GM10248 (cell line): Measurements from ENCODE around the gene ATP7A.
"Not testable (repeated sequence)": the region's sequence is repeated elsewhere in the genome, so short reads cannot be mapped to it uniquely, and the experiment has no call there.

Experiments
- CTCF ChIA-PET: fragments of 300-600 bp; sonication (Branson Sonifier 250); formaldehyde crosslinking; extraction: SDS; loops from one replicate; lab custom pipeline; 2021; ENCODE audit warnings: antibody characterized with exemption; lab: Yijun Ruan, JAX
- POLR2A ChIA-PET: fragments of 350-650 bp; sonication (Branson Sonifier 250); formaldehyde crosslinking; extraction: SDS; loops from one replicate; lab custom pipeline; 2020; ENCODE audit warnings: antibody characterized with exemption; lab: Yijun Ruan, JAX
- DNase-seq: peaks from one replicate; pipeline ENCODE4 v3.0.0; 2012; ENCODE audit errors: extremely low spot score
- CTCF ChIP-seq: IDR thresholded peaks from 2 replicates; pipeline ENCODE4 v1.5.1; 2012; ENCODE audit warnings: mild to moderate bottlenecking, low read depth; ENCODE audit errors: extremely low read depth, missing control alignments, control extremely low read depth

Gene ATP7A

GRCh38 chrX:77910108-77910840 lies at the start of gene ATP7A:
Gene ATP7A (plus strand): TSS chrX:77910693. CDS start chrX:77971642, 60,949 bp downstream.
- peak; percentile 85 for DNase-seq
- ChIA-PET POLR2A (interaction anchor here (0.6 to 1.0 kb wide), 3 partner anchors 155 to 814 kb away, joined by 3 read pairs; no protein-coding TSS in a partner anchor), CTCF (interaction anchor here (0.9 to 3.8 kb wide), 9 partner anchors 9 to 176 kb away, joined by 3 to 16 read pairs (median 4); partner anchors contain the start of genes COX7B and MAGT1)
- TF ChIP-seq CTCF, result peak; percentile 56

- ChIA-PET POLR2A (interaction anchor here (0.7 kb wide), 1 partner anchor 30 kb away, joined by 4 read pairs; no protein-coding TSS in a partner anchor), CTCF (no interaction called here)
- TF ChIP-seq CTCF, result no peak
- DNase-seq, result no peak
Observed at GRCh38 chrX:77875372-77875771, 35.1 kb upstream of the ATP7A start.

- DNase-seq, CTCF ChIA-PET, POLR2A ChIA-PET: not testable (repeated sequence)
Observed at GRCh38 chrX:77881418-77881817, 29.1 kb upstream of the ATP7A start.

- POLR2A ChIA-PET, result no interaction called here
- CTCF ChIA-PET, result no interaction called here
- TF ChIP-seq CTCF, result no peak
- no peak for DNase-seq
Observed at GRCh38 chrX:77892887-77893286, 17.6 kb upstream of the ATP7A start.

- ChIA-PET POLR2A (no interaction called here), CTCF (no interaction called here)
Observed at GRCh38 chrX:77893713-77894112, 16.8 kb upstream of the ATP7A start.

GRCh38 chrX:77894921-77895886 lies 15.3 kb upstream of the ATP7A start, which contains the start of gene MAGT1:
Gene MAGT1 (minus strand): TSS chrX:77895435. CDS start chrX:77895410, 25 bp downstream.
- no peak for TF ChIP-seq CTCF
- DNase-seq, result peak; percentile 82
- ChIA-PET CTCF (interaction anchor here (1.0 kb wide), 1 partner anchor 15 kb away, joined by 3 read pairs; the partner anchor contains the start of gene ATP7A), POLR2A (interaction anchor here (0.6 to 0.7 kb wide), 2 partner anchors 81 to 123 kb away, joined by 3 read pairs; no protein-coding TSS in a partner anchor)

More at GRCh38 chrX:77893713-77894112, 16.8 kb upstream of the ATP7A start:
- TF ChIP-seq CTCF, result no peak
- no peak for DNase-seq
